A549 (cell line): ENCODE measurements around the gene COPS4. TPM values are rescaled to one million over a fixed set of nuclear protein-coding genes. Genes with fewer than 3 reads are reported as not detected.
"Not testable (repeated sequence)": the region's sequence is repeated elsewhere in the genome, so short reads cannot be mapped to it uniquely, and the experiment has no call there.

ENCODE experiments used
- ATAC-seq, 2 experiments: fragments of 200-7000 bp in 1 of 2; fragments of >200 bp in 1 of 2; cut with Nextera tagmentation in 1 of 2; cut with Tn5 transposase in 1 of 2; 3 replicates each; pipeline versions ENCODE4 v1.8.0 to v1.9.1; 2018 to 2020; ENCODE audit warnings: mild to moderate bottlenecking in 1 of 2, moderate library complexity in 1 of 2
- CTCF ChIA-PET: fragments of 300-600 bp; sonication (Branson Sonifier 250); formaldehyde crosslinking; extraction: SDS; loops from one replicate; lab custom pipeline; 2021; ENCODE audit warnings: antibody characterized with exemption, inconsistent platforms; lab: Yijun Ruan, JAX
- POLR2A ChIA-PET: fragments of 350-600 bp; formaldehyde crosslinking; extraction: SDS; loops from one replicate; lab custom pipeline; 2021; ENCODE audit warnings: antibody characterized with exemption, inconsistent platforms; lab: Yijun Ruan, JAX
- DNase-seq, 2 experiments: peaks; one replicate each; pipeline versions ENCODE4 v3.0.0 to v3.0.0-alpha.2; 2011 to 2016; ENCODE audit warnings: low read depth in 1 of 2, low spot score in 1 of 2
- FAIRE-seq: peaks from 2 replicates; lab custom pipeline; 2011; peaks lifted over from hg19 to GRCh38; lab: Jason Lieb, UNC
- H3K27ac ChIP-seq, 2 experiments: fragments of >200 bp; sonication (Bioruptor Twin); formaldehyde crosslinking; 3 replicates each; pipeline ENCODE4 v1.5.1; 2016 to 2017
- H3K4me1 ChIP-seq: fragments of >200 bp; sonication (Bioruptor Twin); formaldehyde crosslinking; 3 replicates; pipeline ENCODE4 v1.6.1; 2016
- H3K4me2 ChIP-seq: fragments of >200 bp; sonication (Bioruptor Twin); formaldehyde crosslinking; 3 replicates; pipeline ENCODE4 v1.6.1; 2016
- H3K4me3 ChIP-seq: fragments of >200 bp; sonication (Bioruptor Twin); formaldehyde crosslinking; 3 replicates; pipeline ENCODE4 v1.5.1; 2016
- H3K9me3 ChIP-seq: fragments of >200 bp; sonication (Bioruptor Twin); formaldehyde crosslinking; 3 replicates; pipeline ENCODE4 v1.6.1; 2016
- BHLHE40 ChIP-seq: IDR thresholded peaks from 2 replicates; pipeline ENCODE4 v1.6.1; 2012; ENCODE audit warnings: low read depth, low read length, inconsistent platforms
- CBX2 ChIP-seq: fragments of 200-600 bp; sonication (generic); IDR thresholded peaks from 2 replicates; pipeline ENCODE4 v1.6.1; 2016; ENCODE audit warnings: low read depth, mild to moderate bottlenecking, borderline replicate concordance
- CBX8 ChIP-seq: fragments of 200-600 bp; sonication (generic); IDR thresholded peaks from 2 replicates; pipeline ENCODE4 v1.6.1; 2016
- CHD4 ChIP-seq: fragments of 200-600 bp; sonication (generic); IDR thresholded peaks from 2 replicates; pipeline ENCODE4 v1.6.1; 2016; ENCODE audit warnings: antibody characterized with exemption, mild to moderate bottlenecking, borderline replicate concordance
- EHF ChIP-seq: fragments of 250-450 bp; sonication (Bioruptor Pico); IDR thresholded peaks from 2 replicates; pipeline ENCODE4 v1.5.0; 2020; ENCODE audit warnings: mild to moderate bottlenecking
- EP300 ChIP-seq, 2 experiments: fragments of >200 bp; sonication (Bioruptor Twin); formaldehyde crosslinking; IDR thresholded peaks; 2 replicates in 1 of 2; 3 replicates in 1 of 2; pipeline ENCODE4 v1.6.1; 2016 to 2017
- ESRRA ChIP-seq: fragments of 150-350 bp; IDR thresholded peaks from 2 replicates; pipeline ENCODE4 v1.6.1; 2014; ENCODE audit warnings: mild to moderate bottlenecking, low read length, borderline replicate concordance
- GATA3 ChIP-seq: IDR thresholded peaks from 2 replicates; pipeline ENCODE4 v1.6.1; 2012; ENCODE audit warnings: borderline replicate concordance
- HES2 ChIP-seq: fragments of >200 bp; sonication (Bioruptor Twin); formaldehyde crosslinking; IDR thresholded peaks from 2 replicates; pipeline ENCODE4 v1.6.1; 2016
- HOXA7 ChIP-seq: fragments of 250-450 bp; sonication (Bioruptor Pico); IDR thresholded peaks from 2 replicates; pipeline ENCODE4 v1.5.0; 2020; ENCODE audit warnings: mild to moderate bottlenecking, moderate library complexity
- HOXB13 ChIP-seq: fragments of 250-450 bp; sonication (Bioruptor Pico); IDR thresholded peaks from 2 replicates; pipeline ENCODE4 v1.5.0; 2020; ENCODE audit warnings: low read depth, mild to moderate bottlenecking, moderate library complexity
- HOXB5 ChIP-seq: fragments of 250-450 bp; sonication (Bioruptor Pico); IDR thresholded peaks from 2 replicates; pipeline ENCODE4 v1.5.0; 2020; ENCODE audit warnings: mild to moderate bottlenecking, moderate library complexity
- JUN ChIP-seq, 2 experiments: fragments of >200 bp; sonication (Bioruptor Twin); formaldehyde crosslinking; IDR thresholded peaks; 2 replicates in 1 of 2; 3 replicates in 1 of 2; pipeline ENCODE4 v1.6.1; 2016 to 2017
- JUNB ChIP-seq: fragments of >200 bp; sonication (Bioruptor Twin); formaldehyde crosslinking; IDR thresholded peaks from 2 replicates; pipeline ENCODE4 v1.6.1; 2016
- KDM1A ChIP-seq: fragments of 200-600 bp; sonication (generic); IDR thresholded peaks from 2 replicates; pipeline ENCODE4 v1.6.1; 2016; ENCODE audit warnings: low read depth, mild to moderate bottlenecking
- KDM5A ChIP-seq: fragments of 200-600 bp; sonication (generic); IDR thresholded peaks from 2 replicates; pipeline ENCODE4 v1.6.1; 2016; ENCODE audit warnings: antibody characterized with exemption, mild to moderate bottlenecking
- MAFK ChIP-seq: fragments of 450-650 bp; IDR thresholded peaks from 2 replicates; pipeline ENCODE4 v1.6.1; 2014; ENCODE audit not compliant: partially characterized antibody
- MAZ ChIP-seq: fragments of 150-350 bp; IDR thresholded peaks from 2 replicates; pipeline ENCODE4 v1.6.1; 2014; ENCODE audit warnings: antibody characterized with exemption, low read depth, low read length, borderline replicate concordance
- NFE2L2 ChIP-seq: fragments of 150-350 bp; conservative IDR thresholded peaks from 2 replicates; pipeline ENCODE4 v1.6.1; 2014; ENCODE audit warnings: low read length
- NPAS2 ChIP-seq: fragments of 250-450 bp; sonication (Bioruptor Pico); IDR thresholded peaks from 2 replicates; pipeline ENCODE4 v1.8.0; 2022; ENCODE audit warnings: mild to moderate bottlenecking, moderate library complexity, borderline replicate concordance
- PHF8 ChIP-seq: fragments of 200-600 bp; sonication (generic); IDR thresholded peaks from 2 replicates; pipeline ENCODE4 v1.6.1; 2016; ENCODE audit warnings: low read depth, mild to moderate bottlenecking, antibody characterized with exemption, moderate library complexity, borderline replicate concordance
- POLR2A ChIP-seq: IDR thresholded peaks from 2 replicates; pipeline ENCODE4 v1.6.1; 2012; ENCODE audit warnings: mild to moderate bottlenecking, low read length
- POLR2AphosphoS2 ChIP-seq: conservative IDR thresholded peaks from 2 replicates; pipeline ENCODE4 v1.6.1; 2012; ENCODE audit warnings: low read length, improper control_type of control experiment, inconsistent platforms
- RAD21 ChIP-seq, 2 experiments: fragments of >200 bp in 1 of 2; sonication (Bioruptor Twin) in 1 of 2; formaldehyde crosslinking in 1 of 2; IDR thresholded peaks in 1 of 2; conservative IDR thresholded peaks in 1 of 2; 2 replicates in 1 of 2; 3 replicates in 1 of 2; pipeline ENCODE4 v1.6.1; 2012 to 2018; ENCODE audit warnings: inconsistent platforms in 1 of 2
- RCOR1 ChIP-seq: fragments of 150-350 bp; IDR thresholded peaks from 2 replicates; pipeline ENCODE4 v1.6.1; 2014; ENCODE audit warnings: antibody characterized with exemption, low read length, low read depth
- SREBF2 ChIP-seq: fragments of 450-650 bp; IDR thresholded peaks from 2 replicates; pipeline ENCODE4 v1.6.1; 2014; ENCODE audit warnings: mild to moderate bottlenecking, moderate library complexity
- USF2 ChIP-seq: fragments of 450-650 bp; IDR thresholded peaks from 2 replicates; pipeline ENCODE4 v1.6.1; 2014; ENCODE audit warnings: antibody characterized with exemption
- ZSCAN20 ChIP-seq: fragments of 250-450 bp; sonication (Bioruptor Pico); IDR thresholded peaks from 2 replicates; pipeline ENCODE4 v1.8.0; 2022; ENCODE audit warnings: mild to moderate bottlenecking, moderate library complexity
- polyA plus RNA-seq, 4 experiments: library from polyadenylated mRNA; depleted of rRNA in 3 of 4; stranded (reverse); fragments of >200 nt; fragmentation: RNase III in 1 of 4; extraction: RNeasy Plus Mini Kit Qiagen cat#74134 plus additional on column Dnase treatment in 1 of 4; gene quantifications; 2 replicates in 3 of 4; 3 replicates in 1 of 4; pipeline ENCODE4 v1.2.3, GENCODE V29; 2011 to 2017
- TF ChIP-seq, protein P1 (sequence below): fragments of >200 bp; sonication (Bioruptor Twin); formaldehyde crosslinking; IDR thresholded peaks from 3 replicates; pipeline ENCODE4 v1.5.1; 2016
- TF ChIP-seq, protein P2 (sequence below): IDR thresholded peaks from 2 replicates; pipeline ENCODE4 v1.6.1; 2012

COPS4 gene
- polyA plus RNA-seq, 2 of the 4 experiments (the other 2 are of a cell fraction), result 36.5 to 36.8 TPM

- TF ChIP-seq HOXA7 (CRISPR knock-in tag), result no peak
- TF ChIP-seq PHF8, result peak; percentile 43
- 0 out of 5 replicates have a peak, but pooled peaks of 1 of the 2 experiments have one; percentile 22 for TF ChIP-seq EP300 (IDR thresholded peaks at IDR 0.05)
- no peak for TF ChIP-seq JUNB
- peak in 1 of 2 experiments; percentile 20 for TF ChIP-seq RAD21 (conservative IDR thresholded peaks at IDR 0.05 in 1 of 2, IDR thresholded peaks at IDR 0.05 in 1 of 2)
- no peak for TF ChIP-seq ESRRA
- no peak for TF ChIP-seq CBX8
- no peak for TF ChIP-seq NPAS2
- no peak for TF ChIP-seq KDM1A
- TF ChIP-seq SREBF2, result no peak; the same call in 1 of the 2 replicates
- no peak for TF ChIP-seq POLR2AphosphoS2
- no peak for TF ChIP-seq RCOR1
- peak; percentile 72 to 91; a peak in 4 of 5 replicates for TF ChIP-seq JUN (IDR thresholded peaks at IDR 0.05)
- TF ChIP-seq ZSCAN20 (CRISPR knock-in tag), result no peak
- no peak for TF ChIP-seq USF2
- TF ChIP-seq CHD4, result no peak
- TF ChIP-seq GATA3, result no peak; the same call in 1 of the 2 replicates
- TF ChIP-seq, protein P1, sequence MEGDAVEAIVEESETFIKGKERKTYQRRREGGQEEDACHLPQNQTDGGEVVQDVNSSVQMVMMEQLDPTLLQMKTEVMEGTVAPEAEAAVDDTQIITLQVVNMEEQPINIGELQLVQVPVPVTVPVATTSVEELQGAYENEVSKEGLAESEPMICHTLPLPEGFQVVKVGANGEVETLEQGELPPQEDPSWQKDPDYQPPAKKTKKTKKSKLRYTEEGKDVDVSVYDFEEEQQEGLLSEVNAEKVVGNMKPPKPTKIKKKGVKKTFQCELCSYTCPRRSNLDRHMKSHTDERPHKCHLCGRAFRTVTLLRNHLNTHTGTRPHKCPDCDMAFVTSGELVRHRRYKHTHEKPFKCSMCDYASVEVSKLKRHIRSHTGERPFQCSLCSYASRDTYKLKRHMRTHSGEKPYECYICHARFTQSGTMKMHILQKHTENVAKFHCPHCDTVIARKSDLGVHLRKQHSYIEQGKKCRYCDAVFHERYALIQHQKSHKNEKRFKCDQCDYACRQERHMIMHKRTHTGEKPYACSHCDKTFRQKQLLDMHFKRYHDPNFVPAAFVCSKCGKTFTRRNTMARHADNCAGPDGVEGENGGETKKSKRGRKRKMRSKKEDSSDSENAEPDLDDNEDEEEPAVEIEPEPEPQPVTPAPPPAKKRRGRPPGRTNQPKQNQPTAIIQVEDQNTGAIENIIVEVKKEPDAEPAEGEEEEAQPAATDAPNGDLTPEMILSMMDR, result no peak
- TF ChIP-seq MAZ, result no peak
- TF ChIP-seq HOXB5 (CRISPR knock-in tag), result peak; percentile 82; the same call in 1 of the 2 replicates
- peak; percentile 58 for TF ChIP-seq POLR2A
- TF ChIP-seq NFE2L2, result no peak
- TF ChIP-seq EHF (CRISPR knock-in tag), result no peak
- no peak for TF ChIP-seq HES2
- TF ChIP-seq BHLHE40, result 0 out of 2 replicates have a peak, but pooled peaks have one; percentile 12
- no peak for TF ChIP-seq HOXB13 (CRISPR knock-in tag)
- TF ChIP-seq CBX2, result no peak
- no peak for TF ChIP-seq MAFK
- TF ChIP-seq KDM5A, result peak; percentile 61; the same call in 1 of the 2 replicates
- TF ChIP-seq, protein P2, sequence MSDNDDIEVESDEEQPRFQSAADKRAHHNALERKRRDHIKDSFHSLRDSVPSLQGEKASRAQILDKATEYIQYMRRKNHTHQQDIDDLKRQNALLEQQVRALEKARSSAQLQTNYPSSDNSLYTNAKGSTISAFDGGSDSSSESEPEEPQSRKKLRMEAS, result peak; percentile 67
These were observed at the start of gene COPS4 (continued) for GRCh38 chr4:83034630-83035494.

DNA sequence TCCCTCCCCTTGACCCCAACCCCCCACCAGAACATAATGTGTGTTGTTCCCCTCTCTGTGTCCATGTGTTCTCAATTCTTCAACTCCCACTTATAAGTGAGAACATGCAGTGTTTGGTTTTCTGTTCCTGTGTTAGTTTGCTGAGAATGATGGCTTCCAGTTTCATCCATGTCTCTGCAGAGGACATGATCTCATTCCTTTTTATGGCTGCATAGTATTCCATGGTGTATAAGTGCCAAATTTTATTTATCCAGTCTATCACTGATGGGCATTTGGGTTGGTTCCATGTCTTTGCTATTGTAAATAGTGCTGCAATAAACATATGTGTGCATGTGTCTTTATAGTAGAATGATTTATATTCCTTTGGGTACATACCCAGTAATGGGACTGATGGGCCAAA, 47.5 kb upstream of the COPS4 start:
- H3K27ac ChIP-seq, DNase-seq, H3K4me3 ChIP-seq, H3K9me3 ChIP-seq, ATAC-seq, CTCF ChIA-PET, POLR2A ChIA-PET, FAIRE-seq, H3K4me2 ChIP-seq: not testable (repeated sequence)
- peaks cover 20% of the 10 kb centered on the region for H3K4me1 ChIP-seq
